Measurements from ENCODE around the gene GPRIN2. TPM values are rescaled to one million over a fixed set of nuclear protein-coding genes. Genes with fewer than 3 reads are reported as not detected.

The GPRIN2 gene
- total RNA-seq, 1 experiment from 2014 or later, result 10.5 TPM

GRCh38 chr10:46536781-46537180 lies 19.7 kb downstream of the GPRIN2 start:
- no peak overlapping the region for H2BK15ac ChIP-seq (ENCODE audit: low read depth, low read length)
- H3K4me2 ChIP-seq (ENCODE audit: insufficient read depth, insufficient read length, low read length), result no peak overlapping the region
- WGBS (ENCODE audit: extremely low coverage, insufficient read length, low lambda C conversion rate), result no CpG with 5 or more reads among the region's 5 CpGs

More at GRCh38 chr10:46536781-46537180, 19.7 kb downstream of the GPRIN2 start:
- Histone ChIP-seq H3K56ac (ENCODE audit: insufficient read length, low read depth, low read length) (no peak overlapping the region), H2BK120ac (ENCODE audit: low read depth, low read length, poor library complexity, severe bottlenecking) (no peak overlapping the region), H4K20me1 (ENCODE audit: control insufficient read depth, insufficient read depth, insufficient read length) (no peaks in the 10 kb centered on the region), H4K8ac (replicated peaks; ENCODE audit: insufficient read length, low read depth, low read length) (no peak overlapping the region), H3K4me1 (ENCODE audit: insufficient read depth, low read length) (peaks cover 4% of the 10 kb centered on the region; the same call in 1 of the 2 replicates), H2BK20ac (ENCODE audit: low read depth, low read length, poor library complexity, severe bottlenecking) (no peak overlapping the region), H3K18ac (ENCODE audit: insufficient read length, low read depth, low read length) (no peak overlapping the region), H4K5ac (ENCODE audit: insufficient read length, low read depth, low read length) (no peak overlapping the region), H3K27ac (ENCODE audit: insufficient read length, low read depth, low read length) (no peak overlapping the region), H2BK5ac (ENCODE audit: insufficient read length, low read length) (no peak overlapping the region), H3K79me1 (ENCODE audit: insufficient read depth, low read depth, low read length, poor library complexity, severe bottlenecking) (no peaks in the 10 kb centered on the region), H3K9me3 (ENCODE audit: control insufficient read depth, low read depth, low read length) (no peaks in the 10 kb centered on the region), H3K14ac (ENCODE audit: insufficient read depth, low read length) (peak overlapping the region; percentile 79; the same call in 1 of the 2 replicates), H2AFZ (ENCODE audit: low read length) (no peak overlapping the region), H3K4ac (ENCODE audit: low read depth, low read length) (no peak overlapping the region), H3T11ph (ENCODE audit: low read length) (no peak overlapping the region), H3K23me2 (ENCODE audit: insufficient read length, low read depth, low read length, poor library complexity, severe bottlenecking) (peaks cover 3% of the 10 kb centered on the region), H3K27me3 (ENCODE audit: insufficient read depth, low read length) (no peaks in the 10 kb centered on the region; the same call in 1 of the 2 replicates), H3K79me2 (ENCODE audit: insufficient read depth, low read length) (no peaks in the 10 kb centered on the region), H4K91ac (ENCODE audit: insufficient read length, low read depth, low read length) (no peak overlapping the region), H3K23ac (ENCODE audit: insufficient read length, low read depth, low read length) (no peak overlapping the region), H2BK12ac (ENCODE audit: insufficient read length, low read depth, low read length) (no peak overlapping the region), H3K9ac (ENCODE audit: extremely low read depth, insufficient read length, low read length) (no peak overlapping the region), H2AK5ac (ENCODE audit: insufficient read length, low read length) (no peak overlapping the region)
- no peak for DNase-seq
- Mint-ChIP-seq H3K9me3 (no peaks in the 10 kb centered on the region), H3K27me3 (ENCODE audit: low read depth) (peaks cover 22% of the 10 kb centered on the region), H3K36me3 (ENCODE audit: insufficient read depth in 1 of 3, low read depth in 3 of 3) (no peaks in the 10 kb centered on the region), H3K27ac (0 out of 7 replicates have a peak overlapping the region, but pooled peaks of 1 of the 3 experiments have one; percentile 10), H3K4me3 (no peak overlapping the region), H3K4me1 (peaks cover 17 to 25% of the 10 kb centered on the region in 2 experiments)
- no peak for TF ChIP-seq CTCF (conservative IDR thresholded peaks at IDR 0.05)

All from H9 (cell line).